HG03565 (cell line): ENCODE results near the gene IL4.
"Not testable (repeated sequence)": the region's sequence is repeated elsewhere in the genome, so short reads cannot be mapped to it uniquely, and the experiment has no call there.

Source experiments
- ATAC-seq: cut with Tn5 transposase; IDR thresholded peaks from one replicate; pipeline ENCODE4 v1.9.1; 2021; ENCODE audit warnings: mild to moderate bottlenecking, moderate library complexity; ENCODE audit not compliant: unreplicated experiment

IL4 gene

GRCh38 chr5:132689513-132689912, 15.7 kb downstream of the IL4 start:
- no peak for ATAC-seq

GRCh38 chr5:132690156-132690555, 16.4 kb downstream of the IL4 start:
- no peak for ATAC-seq

- not testable (repeated sequence) for ATAC-seq
Measured at GRCh38 chr5:132691755-132692631, 18.2 kb downstream of the IL4 start.

- no peak for ATAC-seq
Measured at GRCh38 chr5:132692632-132692967, 18.8 kb downstream of the IL4 start.

- ATAC-seq = no peak
Measured at GRCh38 chr5:132695956-132696355, 22.2 kb downstream of the IL4 start.

GRCh38 chr5:132704875-132705274, 31.1 kb downstream of the IL4 start:
- no peak for ATAC-seq

GRCh38 chr5:132708645-132709044, 34.9 kb downstream of the IL4 start:
- ATAC-seq = no peak

- no peak for ATAC-seq
Measured at GRCh38 chr5:132714456-132715307, 40.9 kb downstream of the IL4 start.

GRCh38 chr5:132718544-132719312, 44.9 kb downstream of the IL4 start:
- ATAC-seq = no peak

GRCh38 chr5:132725745-132726144, 52.0 kb downstream of the IL4 start:
- no peak for ATAC-seq

- no peak for ATAC-seq
Measured at GRCh38 chr5:132729896-132730295, 56.1 kb downstream of the IL4 start.
